Caki2 (cell line): ENCODE results near the gene CD52. TPM values are rescaled to one million over a fixed set of nuclear protein-coding genes. Genes with fewer than 3 reads are reported as not detected.
A peak's percentile ranks its signal among the peaks of the same experiment; 100 is the strongest.

ENCODE experiments used
- DNase-seq: peaks from one replicate; pipeline ENCODE4 v3.0.0-alpha.2; 2015; ENCODE audit warnings: low read depth
- in situ Hi-C: cut with HindIII; loops from 2 replicates; pipeline ENCODE4 v1.10.0; 2016; ENCODE audit warnings: low sequenced_read_pairs, low pct_unique_long_range_greater_than_20kb, mixed read lengths
- total RNA-seq: library from RNA; depleted of rRNA; stranded (reverse); fragments of >200 nt; shearing (Covaris generic); gene quantifications from 2 replicates; pipeline ENCODE4 v1.2.3, GENCODE V29; 2014; ENCODE audit warnings: low replicate concordance

The CD52 gene
- total RNA-seq, 1 experiment from 2014 or later = not detected

DNA sequence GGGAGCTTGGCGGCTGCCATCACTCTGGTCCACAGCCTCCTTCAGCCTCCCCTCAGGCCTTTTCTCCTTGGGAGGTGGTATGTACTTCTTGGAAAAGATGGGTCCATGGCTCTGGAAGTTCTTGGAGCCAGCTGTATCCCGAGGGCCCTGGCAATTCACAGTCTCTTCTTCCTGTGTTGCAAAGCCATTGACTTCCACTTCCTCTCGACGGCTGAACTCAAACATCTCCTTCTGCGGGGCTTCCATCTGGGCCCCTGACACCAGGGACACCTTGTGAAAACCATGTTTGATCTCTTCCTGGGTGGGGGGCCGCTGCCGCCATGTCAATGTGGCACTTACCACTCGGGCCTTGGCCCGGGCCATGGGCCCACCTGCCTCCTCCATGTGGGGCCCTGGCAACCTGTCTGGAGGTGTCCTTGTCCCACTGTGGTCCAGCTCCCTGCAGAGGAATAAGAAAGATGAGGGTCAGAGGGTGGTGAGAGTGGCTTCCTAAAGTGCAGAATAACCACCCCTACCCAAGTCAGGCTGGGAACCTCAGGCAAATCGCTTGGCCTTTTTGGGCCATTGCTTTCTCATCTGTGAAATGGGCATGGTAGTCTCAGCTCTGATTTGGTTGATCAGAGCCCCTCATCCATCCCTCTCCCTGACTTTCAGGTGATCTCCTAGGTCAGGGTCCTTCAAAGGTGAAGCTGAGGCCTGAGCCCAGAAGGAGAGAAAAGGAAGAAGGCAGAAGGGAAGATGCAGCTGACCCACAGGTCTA lies 28.7 kb downstream of the CD52 start:
- DNase-seq = no peak

DNA sequence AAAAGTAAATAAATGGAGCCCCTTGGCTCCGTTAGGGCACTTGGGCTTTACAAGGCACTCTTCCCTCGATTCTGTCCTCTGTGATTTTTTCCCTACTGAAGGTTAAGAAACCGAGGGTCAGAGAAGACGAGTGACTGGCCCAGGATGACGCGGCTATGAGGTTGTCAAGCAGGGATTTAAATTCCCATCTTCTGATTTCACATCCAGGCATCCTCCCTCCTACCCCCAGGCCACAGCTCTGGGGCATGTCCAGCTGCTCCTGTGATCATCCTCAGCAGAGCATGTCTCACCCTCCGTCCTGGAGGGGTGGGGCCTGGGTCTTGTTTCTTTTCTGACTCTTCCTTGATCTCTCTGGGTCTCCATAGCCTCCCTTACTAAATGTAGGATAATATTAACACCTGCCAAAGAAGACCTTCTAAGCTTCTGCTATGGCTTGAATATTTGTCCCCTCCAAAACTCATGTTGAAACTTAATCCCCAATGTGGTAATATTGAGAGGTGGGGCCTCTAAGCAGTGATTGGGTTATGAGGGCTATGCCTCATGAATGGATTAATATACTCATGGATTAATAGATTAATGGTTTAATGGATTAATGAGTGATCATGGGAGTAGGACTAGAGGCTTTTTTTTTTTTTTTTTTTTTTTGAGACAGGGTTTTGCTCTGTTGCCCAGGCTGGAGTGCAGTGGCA lies 31.6 kb downstream of the CD52 start:
- in situ Hi-C loops = no loop called here
- peak; percentile 70 for DNase-seq

More for the DNA sequence above, 28.7 kb downstream of the CD52 start:
- in situ Hi-C loops = no loop called here

DNA sequence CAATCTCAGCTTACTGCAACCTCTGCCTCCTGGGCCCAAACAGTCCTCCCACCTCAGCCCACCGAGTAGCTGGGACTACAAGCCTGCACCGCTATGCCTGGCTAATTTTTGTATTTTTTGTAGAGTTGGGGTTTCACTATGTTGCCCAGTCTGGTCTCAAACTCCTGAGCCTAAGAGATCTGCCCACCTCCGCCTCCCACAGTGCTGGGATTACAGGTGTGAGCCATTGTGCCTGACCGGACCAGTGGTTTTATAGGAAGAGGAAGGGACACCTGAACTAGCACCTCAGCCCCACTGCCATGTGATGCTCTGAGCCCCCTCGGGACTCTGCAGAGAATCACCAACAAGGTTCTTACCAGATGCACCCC lies 32.1 kb downstream of the CD52 start:
- no peak for DNase-seq
- in situ Hi-C loops = no loop called here

DNA sequence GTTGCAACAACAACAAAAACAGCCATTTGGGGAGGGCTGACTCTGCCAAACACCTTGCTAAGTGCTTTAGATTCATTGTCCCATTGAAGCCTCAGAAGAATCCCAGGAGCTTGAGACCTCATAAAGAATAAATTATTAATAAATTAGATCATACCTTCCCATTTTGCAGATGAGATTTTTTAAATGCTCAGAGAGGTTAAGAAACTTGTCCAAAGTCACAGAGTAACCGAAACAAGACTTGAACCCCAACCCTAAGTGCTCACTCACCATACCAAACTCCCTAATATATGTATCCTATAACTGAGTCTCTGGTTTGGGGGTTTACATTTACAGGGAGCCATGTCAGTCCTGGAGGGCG lies 32.6 kb downstream of the CD52 start:
- in situ Hi-C loops = no loop called here
- no peak for DNase-seq

DNA sequence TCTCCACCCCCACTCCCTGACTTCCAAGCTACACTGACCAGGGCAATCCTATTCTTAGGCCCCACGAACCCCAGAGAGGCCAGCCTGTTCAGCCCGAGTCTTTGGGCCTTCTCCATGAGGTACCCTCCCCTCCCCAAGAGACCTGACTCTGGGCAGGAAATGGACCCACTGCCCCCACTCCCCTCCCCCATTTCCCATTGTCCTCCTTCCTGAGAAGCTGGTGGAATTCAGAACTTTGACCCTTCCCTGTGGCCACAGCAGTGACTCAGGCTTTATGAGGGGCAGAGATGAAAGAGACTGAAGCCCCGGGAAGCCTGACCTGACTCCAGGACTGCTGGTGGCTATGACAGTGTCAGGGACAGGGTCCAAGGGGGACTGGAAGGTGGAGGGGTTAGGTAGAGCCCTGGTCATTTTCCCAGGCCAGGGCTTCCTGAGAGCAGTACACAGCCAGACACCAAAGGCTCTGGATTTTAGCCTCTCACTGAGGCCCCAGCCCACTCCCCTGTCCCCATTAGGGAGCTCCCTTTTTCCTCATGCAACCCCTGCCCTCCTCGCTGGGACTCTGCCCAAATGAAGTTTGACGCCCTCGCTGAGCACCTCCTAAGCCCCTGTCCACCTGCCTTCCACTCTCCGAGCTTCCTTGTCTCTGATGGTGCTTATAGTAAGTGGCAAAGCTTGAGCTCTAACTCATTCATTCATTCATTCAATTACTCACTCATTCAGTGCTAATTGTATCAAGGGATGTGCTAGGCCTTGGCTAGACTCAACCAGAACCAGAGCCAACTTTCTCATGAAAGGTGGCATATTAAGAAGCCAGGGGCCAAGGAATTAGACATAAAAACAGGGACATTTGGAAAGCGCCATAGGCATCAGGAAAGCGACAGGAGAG lies 33.2 kb downstream of the CD52 start:
- peak; percentile 44 for DNase-seq
- in situ Hi-C loops = no loop called here

DNA sequence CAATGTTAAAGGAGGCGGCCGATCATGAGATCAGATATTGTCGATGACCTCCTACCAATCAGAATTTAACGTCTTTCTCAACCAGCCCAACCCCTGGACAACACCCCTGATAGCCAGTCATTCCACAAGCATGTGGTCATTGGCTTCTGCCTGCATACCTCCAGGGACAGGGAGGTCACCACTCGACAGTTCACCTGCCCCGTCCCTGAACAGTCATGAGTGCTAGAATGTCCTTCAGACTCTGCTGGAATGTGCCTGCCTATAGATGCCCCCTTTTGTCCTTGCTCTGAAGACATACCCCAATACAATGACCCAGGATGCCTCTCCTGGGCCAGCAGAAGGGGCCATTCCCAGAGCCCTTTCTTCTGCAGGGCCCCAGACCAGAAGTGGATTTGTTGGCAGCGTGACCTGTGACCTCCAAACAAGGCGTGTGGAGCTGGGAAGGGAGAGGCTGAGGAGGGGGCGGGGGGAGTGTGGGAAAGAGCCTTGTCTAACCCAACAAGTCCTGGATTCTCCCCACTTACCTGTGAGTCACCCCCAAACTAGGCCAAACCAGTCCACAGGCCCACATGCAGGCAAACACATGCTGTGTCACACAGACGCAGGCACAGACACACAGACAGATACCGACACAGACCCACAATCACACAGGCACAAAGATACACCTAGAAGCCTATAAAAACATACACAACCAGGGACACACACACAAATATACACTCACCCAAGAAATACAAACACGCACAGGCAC lies 34.0 kb downstream of the CD52 start:
- in situ Hi-C loops = no loop called here
- DNase-seq = peak; percentile 74

DNA sequence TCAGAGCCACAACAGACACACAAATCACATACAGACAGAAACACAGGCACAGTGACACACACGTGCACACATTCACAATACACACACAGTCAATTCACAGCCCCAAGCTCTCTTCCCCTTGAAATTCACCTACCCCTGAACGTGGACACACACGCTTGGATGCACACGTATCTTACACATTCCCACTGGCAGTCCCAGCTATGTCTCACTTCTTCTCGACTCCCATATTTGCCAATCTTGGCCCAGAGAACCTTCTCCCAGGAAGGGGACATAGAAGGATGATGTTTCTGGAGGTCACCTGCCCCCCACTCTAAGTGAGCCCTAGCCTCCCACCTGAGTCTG lies 34.6 kb downstream of the CD52 start:
- DNase-seq = no peak
- in situ Hi-C loops = no loop called here

DNA sequence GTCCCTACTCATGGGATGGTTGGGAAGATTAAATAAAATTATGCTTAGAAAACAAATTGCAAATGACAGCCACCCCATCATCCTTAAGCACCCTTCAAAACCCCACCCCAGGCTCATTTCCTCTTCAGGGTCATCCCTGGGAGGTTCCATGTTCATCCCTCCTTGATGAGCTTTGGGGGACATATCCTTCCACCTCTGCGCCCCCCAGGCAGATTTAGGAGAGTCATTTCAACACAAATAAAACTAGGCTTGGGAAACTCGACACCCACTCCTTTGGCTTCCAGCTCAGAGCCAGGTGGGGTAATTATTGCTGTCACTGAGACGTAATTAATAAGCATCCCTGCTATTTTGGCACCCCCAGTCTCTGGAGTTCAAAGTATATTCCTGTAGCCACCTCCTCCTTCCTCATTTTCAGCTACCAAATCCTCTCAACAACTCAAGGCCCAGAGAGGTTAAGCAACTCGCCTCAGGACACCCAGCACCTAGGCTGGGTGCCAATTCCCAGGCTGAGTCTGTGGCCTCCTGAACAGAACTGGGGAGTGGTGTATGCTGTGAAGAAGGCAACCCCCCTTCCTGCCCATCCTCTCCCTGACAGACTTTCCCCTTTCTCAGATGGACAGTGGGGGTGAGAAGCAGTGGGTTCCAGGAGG lies 35.6 kb downstream of the CD52 start:
- in situ Hi-C loops = no loop called here
- DNase-seq = no peak

DNA sequence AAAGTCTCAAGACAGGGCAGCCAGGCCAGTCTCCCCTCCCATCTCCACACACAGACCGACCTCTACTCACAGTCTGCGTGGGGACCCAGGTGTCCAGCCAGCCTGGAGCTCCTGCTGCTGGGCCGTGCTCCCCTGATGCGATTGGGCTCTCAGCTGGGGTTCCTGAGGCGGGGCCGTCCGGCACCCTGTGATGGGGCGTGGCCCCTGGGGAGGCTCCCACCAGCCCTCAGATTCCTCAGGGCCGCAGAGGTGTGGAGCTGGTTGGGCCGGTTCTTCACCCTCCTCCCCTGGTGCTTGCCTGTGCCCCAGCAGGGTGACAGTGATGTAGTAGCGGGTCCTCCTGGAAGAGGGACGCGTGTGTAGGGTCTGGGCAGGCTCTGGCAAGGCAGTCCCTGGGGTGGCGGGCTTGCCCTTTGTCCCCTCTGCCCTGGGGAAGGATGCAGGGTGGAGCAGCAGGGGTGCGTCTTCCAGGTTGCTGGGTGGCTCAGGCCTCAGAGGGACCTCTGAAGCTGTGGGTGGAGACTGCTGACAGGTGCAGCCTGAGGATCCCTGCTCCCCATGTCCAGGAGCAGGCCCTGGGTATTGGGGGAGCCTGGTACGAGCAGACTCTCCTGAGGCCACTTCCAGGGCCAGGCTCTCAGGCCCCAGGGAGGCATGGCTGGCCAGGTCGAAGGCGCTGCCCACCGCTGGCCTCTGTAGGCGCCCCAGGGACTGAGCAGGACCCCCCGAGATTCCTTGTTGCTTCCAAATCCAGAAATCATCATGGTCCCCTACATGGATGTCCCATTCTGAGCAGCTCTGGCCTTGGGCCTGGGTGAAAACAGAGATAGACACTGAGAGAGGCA lies 36.4 kb downstream of the CD52 start, which contains the start of gene CRYBG2:
Gene CRYBG2 (minus strand): TSS at position 155 of the 845 bp plus-strand sequence. CDS start 7,473 bp downstream, outside the sequence.
- in situ Hi-C loops = no loop called here
- no peak for DNase-seq

DNA sequence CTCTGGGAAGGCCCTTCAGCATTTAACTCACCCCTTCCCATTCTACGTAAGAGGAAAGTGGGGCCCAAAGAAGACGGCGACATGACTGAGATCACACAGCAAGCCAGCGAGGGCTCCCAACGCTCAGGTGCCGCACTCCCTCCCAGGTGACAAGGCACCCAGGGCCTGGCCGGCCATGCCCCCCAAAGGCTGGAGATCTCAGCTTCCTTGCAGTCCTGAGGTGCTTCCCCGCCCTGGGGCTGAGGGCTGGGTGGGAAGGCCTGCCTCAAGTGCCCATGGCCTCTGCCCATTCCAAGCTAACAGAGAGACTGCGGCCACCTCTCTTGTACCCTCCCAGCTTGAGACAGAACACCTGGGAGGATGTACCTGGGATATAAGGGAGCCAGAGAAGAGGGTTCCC lies 37.2 kb downstream of the CD52 start:
- in situ Hi-C loops = no loop called here
- no peak for DNase-seq

DNA sequence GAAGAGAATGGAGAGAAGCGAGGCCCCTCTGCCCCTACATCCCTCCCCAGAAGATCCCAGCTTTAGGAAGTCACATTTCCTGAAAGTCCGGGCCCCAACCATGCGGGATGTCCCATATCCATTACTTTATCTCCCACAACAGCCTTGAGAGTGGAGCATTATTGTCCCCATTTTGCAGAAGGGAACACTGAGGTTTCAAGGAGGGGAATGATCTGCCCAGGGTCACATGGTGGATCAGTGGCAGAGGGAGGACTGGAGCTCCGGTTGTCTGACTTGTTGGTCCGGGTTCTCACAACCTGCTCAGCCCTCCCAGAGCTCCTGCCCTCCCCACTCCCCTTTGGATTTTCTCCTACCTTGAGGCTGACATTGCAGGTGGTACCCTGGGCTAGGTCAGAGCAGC lies 38.3 kb downstream of the CD52 start:
- in situ Hi-C loops = no loop called here

DNA sequence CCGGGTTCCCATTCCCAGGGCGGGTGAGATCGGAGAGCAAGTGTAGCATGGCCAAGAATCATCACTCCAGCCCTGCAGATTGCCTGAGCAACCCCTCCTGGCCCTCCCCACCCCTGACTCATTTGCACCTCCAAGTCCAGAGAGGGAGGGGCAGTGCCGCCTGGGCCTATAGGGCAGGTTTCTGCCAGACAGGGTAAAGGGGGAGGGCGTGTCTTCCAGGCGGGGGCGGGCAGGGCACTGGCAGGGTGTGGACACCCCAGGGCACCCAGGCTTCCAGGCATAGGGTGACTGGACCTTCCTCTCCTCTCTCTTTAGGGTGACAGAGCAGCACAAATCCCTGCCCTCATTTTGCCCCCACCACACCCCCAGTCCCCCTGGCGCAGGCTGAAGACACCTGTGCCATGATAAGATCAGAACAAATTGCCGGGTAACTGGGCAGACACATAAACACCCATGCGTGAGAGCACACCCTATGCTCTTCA lies 39.4 kb downstream of the CD52 start:
- in situ Hi-C loops = no loop called here

More for the DNA sequence above, 38.3 kb downstream of the CD52 start:
- no peak for DNase-seq

DNA sequence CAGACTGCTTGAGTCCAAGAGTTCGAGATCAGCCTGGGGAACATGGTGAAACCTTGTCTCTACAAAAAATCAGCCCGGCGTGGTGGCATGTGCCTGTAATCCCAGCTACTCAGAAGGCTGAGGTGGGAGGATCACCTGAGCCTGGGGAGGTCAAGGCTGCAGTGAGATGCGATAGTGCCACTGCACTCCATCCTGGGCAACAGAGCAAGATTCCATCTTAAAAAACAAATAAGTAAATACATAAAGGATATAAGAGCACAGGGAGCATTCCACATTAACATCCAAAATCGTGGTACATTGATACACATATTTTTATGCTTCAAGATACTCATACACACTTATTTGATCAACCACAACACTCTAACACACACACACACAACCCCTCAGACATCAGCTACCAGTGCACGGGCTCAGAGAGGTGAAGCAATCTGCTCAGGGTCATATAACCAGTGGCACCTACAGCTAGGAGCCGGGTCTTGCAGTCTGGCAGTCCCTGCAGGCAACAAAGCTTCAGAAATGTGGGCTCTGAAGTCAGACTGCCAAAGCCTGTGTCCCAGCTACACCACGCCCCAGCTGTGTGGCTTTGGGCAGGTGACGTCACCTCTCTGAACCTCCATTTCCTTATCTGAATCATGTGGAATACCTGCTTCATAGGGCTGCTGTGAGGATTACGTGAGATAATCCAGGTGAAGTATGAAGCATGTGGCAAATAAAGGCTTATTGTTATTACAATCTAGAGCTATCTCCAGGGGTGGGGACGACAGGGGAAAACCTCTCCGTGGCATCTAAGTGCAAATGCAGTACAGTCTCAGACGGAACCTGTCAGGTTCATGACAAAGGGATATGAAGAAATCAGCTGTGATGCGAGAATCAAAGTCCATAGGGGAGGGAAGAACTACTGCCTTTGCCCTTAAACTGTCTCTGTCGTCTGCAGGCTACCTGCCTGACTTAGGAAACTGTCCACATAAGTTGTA lies 40.9 kb downstream of the CD52 start:
- DNase-seq = no peak
- in situ Hi-C loops = no loop called here

More for the DNA sequence above, 39.4 kb downstream of the CD52 start:
- no peak for DNase-seq

DNA sequence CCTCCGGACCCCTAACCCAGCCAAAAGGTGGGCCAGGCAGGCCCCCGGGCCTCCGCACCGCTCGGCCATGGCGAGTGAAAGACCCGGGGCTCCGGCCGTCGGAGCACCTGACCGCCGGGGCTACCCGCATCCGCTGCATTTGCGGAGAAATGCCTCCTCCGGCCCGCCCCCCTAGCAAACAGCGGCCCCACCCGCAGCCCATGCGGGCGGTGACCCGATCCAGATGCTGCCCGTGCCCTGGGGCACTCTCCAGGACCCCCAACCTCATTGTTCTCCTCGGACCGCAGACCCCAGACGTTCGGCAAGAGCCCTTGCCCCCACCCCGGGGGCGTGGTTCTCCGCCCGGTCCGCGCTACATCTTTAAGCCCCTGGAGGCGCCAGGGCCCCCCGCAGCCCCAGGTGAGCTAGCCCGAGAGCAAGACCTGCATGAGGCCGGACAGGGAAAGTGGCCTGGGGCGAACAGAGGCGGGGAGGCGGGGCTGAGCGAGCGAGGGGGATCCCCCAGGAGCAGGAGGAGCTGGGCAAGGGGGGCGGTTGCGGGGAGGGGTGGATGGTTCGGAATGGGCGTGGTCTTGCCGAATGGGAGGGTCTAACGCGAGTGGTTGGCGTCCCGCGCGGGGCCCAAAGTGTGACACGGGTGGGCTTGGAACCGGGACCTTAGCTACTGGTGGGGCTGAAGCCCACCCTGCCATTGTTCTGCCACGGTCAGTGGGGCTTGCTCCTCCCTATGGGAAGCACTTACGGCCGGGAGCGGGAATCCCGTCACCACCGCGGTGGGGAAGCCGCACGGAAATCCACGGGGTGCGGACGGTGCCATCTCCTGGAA lies 42.4 kb downstream of the CD52 start:
- in situ Hi-C loops = no loop called here

More for the DNA sequence above, 42.4 kb downstream of the CD52 start:
- DNase-seq = no peak
